Testis (tissue), 2 donors: ENCODE results near the gene CYP21A2.

Experiments
- POLR2A ChIP-seq: fragments of 450-650 bp; IDR thresholded peaks from one replicate; pipeline ENCODE4 v1.6.1; 2017; ENCODE audit warnings: antibody characterized with exemption, mild to moderate bottlenecking, moderate library complexity
- TF ChIP-seq, protein P1 (sequence below), 3 experiments: fragments of 450-650 bp in 2 of 3; fragments of 200-600 bp in 1 of 3; sonication (generic) in 1 of 3; IDR thresholded peaks; one replicate each; pipeline ENCODE4 v1.5.1; 2016 to 2019; ENCODE audit warnings: antibody characterized with exemption in 3 of 3, mild to moderate bottlenecking in 2 of 3, moderate library complexity in 1 of 3

DNA sequence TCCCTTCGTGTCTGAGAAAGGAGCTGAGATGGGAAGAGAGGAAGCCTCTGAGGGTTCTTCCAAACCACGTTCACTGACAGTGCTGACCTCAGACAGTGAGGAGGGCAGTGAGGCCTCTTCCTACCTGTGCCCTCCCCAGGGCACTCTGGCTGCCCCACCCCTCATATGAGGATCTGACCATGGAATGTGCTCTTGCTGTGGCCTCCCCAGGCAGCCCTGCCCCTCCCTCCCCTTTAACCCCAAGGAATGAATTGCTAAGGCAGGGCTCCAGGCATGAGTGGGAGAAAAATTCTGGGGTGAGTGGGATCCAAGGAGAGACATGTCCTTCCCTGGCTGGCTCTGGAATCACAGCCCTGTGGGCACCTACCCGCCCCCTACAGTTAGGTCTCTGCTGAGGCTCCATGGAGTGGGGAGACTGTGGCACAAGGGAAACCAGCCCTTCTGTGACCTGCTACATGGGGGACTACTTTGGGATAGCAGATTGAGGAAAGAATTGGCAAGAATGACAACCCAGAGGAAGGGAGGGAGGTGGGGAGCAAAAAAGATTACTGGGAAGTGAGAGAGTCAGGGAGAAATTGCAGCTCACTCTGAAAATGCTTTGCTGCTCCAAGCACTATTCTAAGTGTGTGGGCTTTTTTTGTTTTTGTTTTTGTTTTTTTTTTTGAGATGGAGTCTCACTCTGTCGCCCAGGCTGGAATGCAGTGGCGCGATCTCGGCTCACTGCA is 41.5 kb downstream of the CYP21A2 start:
- TF ChIP-seq, protein P1, sequence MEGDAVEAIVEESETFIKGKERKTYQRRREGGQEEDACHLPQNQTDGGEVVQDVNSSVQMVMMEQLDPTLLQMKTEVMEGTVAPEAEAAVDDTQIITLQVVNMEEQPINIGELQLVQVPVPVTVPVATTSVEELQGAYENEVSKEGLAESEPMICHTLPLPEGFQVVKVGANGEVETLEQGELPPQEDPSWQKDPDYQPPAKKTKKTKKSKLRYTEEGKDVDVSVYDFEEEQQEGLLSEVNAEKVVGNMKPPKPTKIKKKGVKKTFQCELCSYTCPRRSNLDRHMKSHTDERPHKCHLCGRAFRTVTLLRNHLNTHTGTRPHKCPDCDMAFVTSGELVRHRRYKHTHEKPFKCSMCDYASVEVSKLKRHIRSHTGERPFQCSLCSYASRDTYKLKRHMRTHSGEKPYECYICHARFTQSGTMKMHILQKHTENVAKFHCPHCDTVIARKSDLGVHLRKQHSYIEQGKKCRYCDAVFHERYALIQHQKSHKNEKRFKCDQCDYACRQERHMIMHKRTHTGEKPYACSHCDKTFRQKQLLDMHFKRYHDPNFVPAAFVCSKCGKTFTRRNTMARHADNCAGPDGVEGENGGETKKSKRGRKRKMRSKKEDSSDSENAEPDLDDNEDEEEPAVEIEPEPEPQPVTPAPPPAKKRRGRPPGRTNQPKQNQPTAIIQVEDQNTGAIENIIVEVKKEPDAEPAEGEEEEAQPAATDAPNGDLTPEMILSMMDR (IDR thresholded peaks at IDR 0.05) = no peak
- no peak for TF ChIP-seq POLR2A
